Measurements from ENCODE around the gene PSG7. TPM values are rescaled to one million over a fixed set of nuclear protein-coding genes. Genes with fewer than 3 reads are reported as not detected.
A peak's percentile ranks its signal among the peaks of the same experiment; 100 is the strongest.
"Not testable (repeated sequence)": the region's sequence is repeated elsewhere in the genome, so short reads cannot be mapped to it uniquely, and the experiment has no call there.

PSG7 gene
- polyA plus RNA-seq, 1 experiment: 0.10 TPM

GRCh38 chr19:42926781-42927180 is 10.2 kb downstream of the PSG7 start:
- no peak for TF ChIP-seq CTCF (IDR thresholded peaks at IDR 0.05; ENCODE audit: low read depth, low read length)
- no peak for DNase-seq (ENCODE audit: low read depth, low spot score)
- no peaks in the 10 kb centered on the region for H3K9me3 ChIP-seq (ENCODE audit: control insufficient read depth, insufficient read depth, low read length)
- ChIA-PET CTCF (no interaction called here), POLR2A (no interaction called here)
- H3K4me3 ChIP-seq (ENCODE audit: low read depth, low read length): no peak overlapping the region
- H3K27ac ChIP-seq (ENCODE audit: low read depth, low read length): no peak overlapping the region
- H3K27me3 ChIP-seq (ENCODE audit: control insufficient read depth, insufficient read depth, low read length): no peaks in the 10 kb centered on the region

GRCh38 chr19:42923106-42923505 is 13.9 kb downstream of the PSG7 start:
- DNase-seq (ENCODE audit: low read depth, low spot score); H3K27ac ChIP-seq (ENCODE audit: low read depth, low read length); POLR2A ChIA-PET; H3K4me3 ChIP-seq (ENCODE audit: low read depth, low read length); H3K27me3 ChIP-seq (ENCODE audit: control insufficient read depth, insufficient read depth, low read length): not testable (repeated sequence)
- H3K9me3 ChIP-seq (ENCODE audit: control insufficient read depth, insufficient read depth, low read length): peaks cover 13% of the 10 kb centered on the region
- TF ChIP-seq CTCF (IDR thresholded peaks at IDR 0.05; ENCODE audit: low read depth, low read length): peak; percentile 68
- CTCF ChIA-PET: interaction anchor here (0.9 kb wide), 1 partner anchor 38 kb away, joined by 3 read pairs; no protein-coding TSS in a partner anchor

GRCh38 chr19:42920971-42921370 is 16.0 kb downstream of the PSG7 start:
- peaks cover 13% of the 10 kb centered on the region for H3K9me3 ChIP-seq (ENCODE audit: control insufficient read depth, insufficient read depth, low read length)
- CTCF ChIA-PET: interaction anchor here (0.8 kb wide), 1 partner anchor 36 kb away, joined by 4 read pairs; no protein-coding TSS in a partner anchor
- POLR2A ChIA-PET; H3K4me3 ChIP-seq (ENCODE audit: low read depth, low read length); H3K27me3 ChIP-seq (ENCODE audit: control insufficient read depth, insufficient read depth, low read length); DNase-seq (ENCODE audit: low read depth, low spot score); H3K27ac ChIP-seq (ENCODE audit: low read depth, low read length): not testable (repeated sequence)

- DNase-seq (ENCODE audit: low read depth, low spot score): no peak
- ChIA-PET CTCF (interaction anchor here (0.6 kb wide), 1 partner anchor 67 kb away, joined by 10 read pairs; no protein-coding TSS in a partner anchor), POLR2A (no interaction called here)
- Histone ChIP-seq H3K9me3 (ENCODE audit: control insufficient read depth, insufficient read depth, low read length) (peaks cover 13% of the 10 kb centered on the region), H3K27me3 (ENCODE audit: control insufficient read depth, insufficient read depth, low read length) (no peaks in the 10 kb centered on the region), H3K27ac (ENCODE audit: low read depth, low read length) (no peak overlapping the region), H3K4me3 (ENCODE audit: low read depth, low read length) (no peak overlapping the region)
- TF ChIP-seq CTCF (IDR thresholded peaks at IDR 0.05; ENCODE audit: low read depth, low read length): no peak
Measured at GRCh38 chr19:42919757-42920079, 17.3 kb downstream of the PSG7 start.

GRCh38 chr19:42919070-42919756 is 17.8 kb downstream of the PSG7 start:
- H3K27me3 ChIP-seq (ENCODE audit: control insufficient read depth, insufficient read depth, low read length); POLR2A ChIA-PET; H3K4me3 ChIP-seq (ENCODE audit: low read depth, low read length); DNase-seq (ENCODE audit: low read depth, low spot score); H3K27ac ChIP-seq (ENCODE audit: low read depth, low read length): not testable (repeated sequence)
- CTCF ChIA-PET: interaction anchor here (0.6 kb wide), 1 partner anchor 67 kb away, joined by 10 read pairs; no protein-coding TSS in a partner anchor
- peaks cover 13% of the 10 kb centered on the region for H3K9me3 ChIP-seq (ENCODE audit: control insufficient read depth, insufficient read depth, low read length)
- TF ChIP-seq CTCF (IDR thresholded peaks at IDR 0.05; ENCODE audit: low read depth, low read length): peak; percentile 29

GRCh38 chr19:42918377-42919069 is 18.5 kb downstream of the PSG7 start:
- POLR2A ChIA-PET; DNase-seq (ENCODE audit: low read depth, low spot score); H3K27me3 ChIP-seq (ENCODE audit: control insufficient read depth, insufficient read depth, low read length); H3K27ac ChIP-seq (ENCODE audit: low read depth, low read length); CTCF ChIA-PET; H3K4me3 ChIP-seq (ENCODE audit: low read depth, low read length): not testable (repeated sequence)
- H3K9me3 ChIP-seq (ENCODE audit: control insufficient read depth, insufficient read depth, low read length): peaks cover 13% of the 10 kb centered on the region

GRCh38 chr19:42917634-42918033 is 19.4 kb downstream of the PSG7 start, which contains the start of gene PSG6:
TSS of gene PSG6 (minus strand) at chr19:42917894. CDS start at chr19:42917792, 102 bp downstream.
- POLR2A ChIA-PET; H3K4me3 ChIP-seq (ENCODE audit: low read depth, low read length); H3K27ac ChIP-seq (ENCODE audit: low read depth, low read length); CTCF ChIA-PET; H3K27me3 ChIP-seq (ENCODE audit: control insufficient read depth, insufficient read depth, low read length); DNase-seq (ENCODE audit: low read depth, low spot score): not testable (repeated sequence)
- H3K9me3 ChIP-seq (ENCODE audit: control insufficient read depth, insufficient read depth, low read length): peaks cover 13% of the 10 kb centered on the region

- H3K27ac ChIP-seq (ENCODE audit: low read depth, low read length); DNase-seq (ENCODE audit: low read depth, low spot score); CTCF ChIA-PET; H3K4me3 ChIP-seq (ENCODE audit: low read depth, low read length); H3K27me3 ChIP-seq (ENCODE audit: control insufficient read depth, insufficient read depth, low read length); POLR2A ChIA-PET: not testable (repeated sequence)
- peaks cover 13% of the 10 kb centered on the region for H3K9me3 ChIP-seq (ENCODE audit: control insufficient read depth, insufficient read depth, low read length)
Measured at GRCh38 chr19:42916931-42917330, 20.1 kb downstream of the PSG7 start.

All from AG04450 (cell line).